HCT116 (cell line): ENCODE measurements around the gene OR2A25. TPM values are rescaled to one million over a fixed set of nuclear protein-coding genes. Genes with fewer than 3 reads are reported as not detected.

Experiments
- ATAC-seq: fragments of 200-7000 bp; cut with Tn5 transposase; 2 replicates; pipeline ENCODE4 v1.9.1; 2020; ENCODE audit warnings: mild to moderate bottlenecking, moderate library complexity
- BruUV-seq: library from RNA; stranded (reverse); fragments of 400-500 nt; replicated peaks from 2 replicates; lab custom pipeline; 2021; lab: Mats Ljungman, UMichigan
- CTCF ChIA-PET: fragments of 300-600 bp; sonication (Branson Sonifier 250); formaldehyde crosslinking; loops from one replicate; lab custom pipeline; 2021; ENCODE audit warnings: antibody characterized with exemption; lab: Charles Lee
- POLR2A ChIA-PET: fragments of 300-600, 350-600 bp; sonication (Branson Sonifier 250); formaldehyde crosslinking; loops from one replicate; lab custom pipeline; 2021; ENCODE audit warnings: antibody characterized with exemption; lab: Charles Lee
- RAD21 ChIA-PET, 2 experiments: fragments of 300-600 bp; sonication (Branson Sonifier 250); formaldehyde crosslinking; loops; one replicate each; lab custom pipeline; 2023; ENCODE audit warnings: low total read pairs in 2 of 2; ENCODE audit not compliant: uncharacterized antibody in 2 of 2, unreplicated experiment in 2 of 2, low non-redundant PET in 1 of 2; lab: Charles Lee
- DNase-seq: peaks from one replicate; pipeline ENCODE4 v3.0.0-alpha.2; 2010; ENCODE audit warnings: low read depth, low spot score
- H2AFZ ChIP-seq: fragments of 200-600 bp; shearing (Covaris generic), sonication (generic); 2 replicates; pipeline ENCODE4 v1.6.1; 2017; ENCODE audit warnings: low read depth, mixed run types, mixed read lengths, antibody characterized with exemption, low read length; ENCODE audit not compliant: poor library complexity, severe bottlenecking
- H3K27ac ChIP-seq: 2 replicates; pipeline ENCODE4 v1.5.1; 2012; ENCODE audit warnings: low read depth, low read length
- H3K27me3 ChIP-seq: fragments of 200-600 bp; sonication (generic); 2 replicates; pipeline ENCODE4 v1.6.1; 2016; ENCODE audit warnings: mixed run types, low read length, mixed read lengths; ENCODE audit not compliant: insufficient read depth
- H3K36me3 ChIP-seq, 2 experiments: fragments of 200-500 bp in 1 of 2; fragments of 200-600 bp in 1 of 2; sonication (Bioruptor generic) in 1 of 2; sonication (generic) in 1 of 2; 2 replicates each; pipeline versions ENCODE4 v1.5.1 to v1.6.1; 2014 to 2016; ENCODE audit warnings: low read length in 2 of 2, inconsistent platforms in 1 of 2, mixed read lengths in 1 of 2, mixed run types in 1 of 2; ENCODE audit not compliant: insufficient read depth in 2 of 2, control insufficient read depth in 1 of 2
- H3K4me1 ChIP-seq, 2 experiments: fragments of 200-600 bp in 1 of 2; sonication (generic) in 1 of 2; 2 replicates each; pipeline versions ENCODE4 v1.5.1 to v1.6.1; 2012 to 2017; ENCODE audit warnings: low read length in 2 of 2, inconsistent platforms in 1 of 2, mild to moderate bottlenecking in 1 of 2, mixed read lengths in 1 of 2, mixed run types in 1 of 2, moderate library complexity in 1 of 2; ENCODE audit not compliant: insufficient read depth in 2 of 2, control insufficient read depth in 1 of 2
- H3K4me2 ChIP-seq: fragments of 200-600 bp; sonication (generic); 2 replicates; pipeline ENCODE4 v1.6.1; 2017; ENCODE audit warnings: mixed run types, low read length, mixed read lengths
- H3K4me3 ChIP-seq, 2 experiments: fragments of 200-600 bp in 1 of 2; sonication (generic) in 1 of 2; replicated peaks in 1 of 2; 2 replicates each; pipeline ENCODE4 v1.5.1; 2011 to 2016; ENCODE audit warnings: low read length in 2 of 2, control low read depth in 1 of 2, low read depth in 1 of 2, mild to moderate bottlenecking in 1 of 2, mixed read lengths in 1 of 2, mixed run types in 1 of 2
- H3K79me2 ChIP-seq: fragments of 200-600 bp; sonication (generic); 2 replicates; pipeline ENCODE4 v1.6.1; 2017; ENCODE audit warnings: mild to moderate bottlenecking, mixed run types, low read length, moderate library complexity, mixed read lengths; ENCODE audit not compliant: insufficient read depth
- H3K9ac ChIP-seq: fragments of 200-600 bp; sonication (generic); 2 replicates; pipeline ENCODE4 v1.6.1; 2016; ENCODE audit warnings: low read length, mixed read lengths
- H3K9me2 ChIP-seq: fragments of 200-600 bp; sonication (generic), shearing (Covaris generic); 2 replicates; pipeline ENCODE4 v1.6.1; 2017; ENCODE audit warnings: mixed run types, mild to moderate bottlenecking, moderate library complexity; ENCODE audit not compliant: insufficient read depth
- H3K9me3 ChIP-seq, 2 experiments: fragments of 200-500 bp in 1 of 2; fragments of 200-600 bp in 1 of 2; sonication (Bioruptor generic) in 1 of 2; sonication (generic) in 1 of 2; 2 replicates each; pipeline ENCODE4 v1.6.1; 2014 to 2017; ENCODE audit warnings: low read length in 2 of 2, mixed read lengths in 2 of 2, inconsistent platforms in 1 of 2, low read depth in 1 of 2, mild to moderate bottlenecking in 1 of 2, mixed run types in 1 of 2, moderate library complexity in 1 of 2; ENCODE audit not compliant: control insufficient read depth in 1 of 2, insufficient read depth in 1 of 2
- H4K20me1 ChIP-seq: fragments of 200-600 bp; sonication (generic), shearing (Covaris generic); 2 replicates; pipeline ENCODE4 v1.6.1; 2017; ENCODE audit warnings: mixed run types, mild to moderate bottlenecking, moderate library complexity; ENCODE audit not compliant: insufficient read depth
- EGR1 ChIP-seq: IDR thresholded peaks from 2 replicates; pipeline ENCODE4 v1.6.1; 2012; ENCODE audit warnings: low read depth
- EZH2 ChIP-seq: fragments of 200-600 bp; sonication (generic); IDR thresholded peaks from 2 replicates; pipeline ENCODE4 v1.6.1; 2017; ENCODE audit warnings: antibody characterized with exemption, mixed run types
- EZH2phosphoT487 ChIP-seq: fragments of 200-600 bp; IDR thresholded peaks from 2 replicates; pipeline ENCODE4 v1.6.1; 2018; ENCODE audit warnings: antibody characterized with exemption, borderline replicate concordance
- MAX ChIP-seq: IDR thresholded peaks from 2 replicates; pipeline ENCODE4 v1.6.1; 2012
- POLR2AphosphoS5 ChIP-seq: IDR thresholded peaks from 2 replicates; pipeline ENCODE4 v1.6.1; 2011; ENCODE audit warnings: mild to moderate bottlenecking, low read depth, low read length, moderate library complexity
- RAD21 ChIP-seq: IDR thresholded peaks from 2 replicates; pipeline ENCODE4 v1.6.1; 2012; ENCODE audit warnings: low read depth, mild to moderate bottlenecking
- REST ChIP-seq: IDR thresholded peaks from 2 replicates; pipeline ENCODE4 v1.6.1; 2012; ENCODE audit warnings: low read depth
- TCF7L2 ChIP-seq: IDR thresholded peaks from 2 replicates; pipeline ENCODE4 v1.7.0; 2011; ENCODE audit warnings: borderline replicate concordance, inconsistent platforms; ENCODE audit not compliant: insufficient read depth, insufficient read length; ENCODE audit errors: extremely low read depth
- YY1 ChIP-seq: IDR thresholded peaks from 2 replicates; pipeline ENCODE4 v1.6.1; 2011; ENCODE audit warnings: low read length, low read depth, moderate library complexity, mild to moderate bottlenecking; ENCODE audit not compliant: insufficient replicate concordance; ENCODE audit errors: extremely low read depth
- ZFX ChIP-seq: fragments of 450-650 bp; IDR thresholded peaks from 2 replicates; pipeline ENCODE4 v1.6.1; 2017
- intact Hi-C: fragments of 100-400 bp; cut with micrococcal nuclease; formaldehyde crosslinking; loops from 2 replicates; pipeline ENCODE4 v1.10.0; 2022
- total RNA-seq: library from RNA; stranded (reverse); gene quantifications from one replicate; pipeline ENCODE4 v1.2.1, GENCODE V29; 2021; ENCODE audit not compliant: unreplicated experiment

The OR2A25 gene
- total RNA-seq, 1 experiment from 2014 or later: not detected

GRCh38 chr7:144118341-144118740 is 48.7 kb downstream of the OR2A25 start:
- intact Hi-C loops: no loop called here
- no peak overlapping the region for H3K27ac ChIP-seq
- peak; percentile 60; the same call in 1 of the 2 replicates for ATAC-seq
- no peak overlapping the region for H3K4me2 ChIP-seq
- no peaks in the 10 kb centered on the region for H4K20me1 ChIP-seq
- no peaks in the 10 kb centered on the region for H3K9me2 ChIP-seq
- H3K9me3 ChIP-seq: no peaks in the 10 kb centered on the region
- no peaks in the 10 kb centered on the region; a peak in 1 of 4 replicates for H3K4me1 ChIP-seq
- TF ChIP-seq EZH2phosphoT487: no peak
- no peak for TF ChIP-seq ZFX
- no peak for TF ChIP-seq EGR1
- TF ChIP-seq EZH2: no peak
- TF ChIP-seq YY1: no peak
- TF ChIP-seq TCF7L2: no peak
- no peak for TF ChIP-seq REST
- no peak for TF ChIP-seq MAX
- no peak for TF ChIP-seq POLR2AphosphoS5
- TF ChIP-seq RAD21: no peak
- DNase-seq: no peak
- no TSS peak for BruUV-seq
- no peak overlapping the region for H2AFZ ChIP-seq
- no peak overlapping the region for H3K9ac ChIP-seq
- CTCF ChIA-PET: interaction anchor here (0.6 kb wide), 1 partner anchor 9 kb away, joined by 4 read pairs; no protein-coding TSS in a partner anchor
- RAD21 ChIA-PET: no interaction called here
- no peaks in the 10 kb centered on the region for H3K36me3 ChIP-seq
- no peak overlapping the region for H3K4me3 ChIP-seq
- no peaks in the 10 kb centered on the region for H3K79me2 ChIP-seq
- POLR2A ChIA-PET: no interaction called here
- H3K27me3 ChIP-seq: no peaks in the 10 kb centered on the region
